MM.1S (cell line): ENCODE data around the gene RBKS.
"Not testable (repeated sequence)": the region's sequence is repeated elsewhere in the genome, so short reads cannot be mapped to it uniquely, and the experiment has no call there.

ENCODE experiments used
- DNase-seq: peaks from one replicate; pipeline ENCODE4 v3.0.0-alpha.2; 2015
- H2AFZ ChIP-seq: fragments of 300-600 bp; sonication (generic); 2 replicates; pipeline ENCODE4 v1.6.0; 2016; ENCODE audit warnings: antibody characterized with exemption, low read length
- H3F3A ChIP-seq: fragments of 300-600 bp; sonication (generic); 2 replicates; pipeline ENCODE4 v1.6.1; 2016; ENCODE audit warnings: mild to moderate bottlenecking, antibody characterized with exemption, low read length, moderate library complexity, mixed read lengths; ENCODE audit not compliant: insufficient read depth
- H3K27ac ChIP-seq: fragments of 300-600 bp; sonication (generic); 2 replicates; pipeline ENCODE4 v1.5.1; 2016; ENCODE audit warnings: mild to moderate bottlenecking, low read length
- H3K27me3 ChIP-seq: fragments of 300-600 bp; sonication (generic); replicated peaks from 2 replicates; pipeline ENCODE4 v1.6.0; 2016; ENCODE audit warnings: low read length; ENCODE audit not compliant: insufficient read depth
- H3K36me3 ChIP-seq: fragments of 300-600 bp; sonication (generic); replicated peaks from 2 replicates; pipeline ENCODE4 v1.6.1; 2016; ENCODE audit warnings: mild to moderate bottlenecking, low read length, mixed read lengths; ENCODE audit not compliant: insufficient read depth
- H3K4me1 ChIP-seq: fragments of 300-600 bp; sonication (generic); 2 replicates; pipeline ENCODE4 v1.6.1; 2016; ENCODE audit warnings: low read length, mixed read lengths
- H3K4me2 ChIP-seq: fragments of 300-600 bp; sonication (generic); 2 replicates; pipeline ENCODE4 v1.6.0; 2016; ENCODE audit warnings: low read depth, low read length
- H3K4me3 ChIP-seq: fragments of 300-600 bp; sonication (generic); 2 replicates; pipeline ENCODE4 v1.5.1; 2016; ENCODE audit warnings: low read length, mixed read lengths
- H3K79me2 ChIP-seq: fragments of 300-600 bp; sonication (generic); 2 replicates; pipeline ENCODE4 v1.6.1; 2016; ENCODE audit warnings: mixed run types, low read length, mixed read lengths
- H3K9ac ChIP-seq: fragments of 300-600 bp; sonication (generic); 2 replicates; pipeline ENCODE4 v1.6.1; 2016; ENCODE audit warnings: low read length, mixed read lengths
- H3K9me2 ChIP-seq: fragments of 300-600 bp; sonication (generic); replicated peaks from 2 replicates; pipeline ENCODE4 v1.6.1; 2016; ENCODE audit warnings: mild to moderate bottlenecking, low read length, mixed read lengths; ENCODE audit not compliant: insufficient read depth
- H3K9me3 ChIP-seq: fragments of 300-600 bp; sonication (generic); replicated peaks from 2 replicates; pipeline ENCODE4 v1.6.1; 2016; ENCODE audit warnings: mild to moderate bottlenecking, low read length, mixed read lengths; ENCODE audit not compliant: insufficient read depth
- H4K20me1 ChIP-seq: fragments of 300-600 bp; sonication (generic); 2 replicates; pipeline ENCODE4 v1.6.1; 2016; ENCODE audit warnings: mild to moderate bottlenecking, low read length, moderate library complexity, mixed read lengths; ENCODE audit not compliant: insufficient read depth
- EZH2 ChIP-seq: fragments of 300-600 bp; sonication (generic); optimal IDR thresholded peaks from 2 replicates; pipeline ENCODE3; 2017; ENCODE audit warnings: low read depth, mild to moderate bottlenecking, antibody characterized with exemption, low read length, mixed read lengths
- EZH2phosphoT487 ChIP-seq: fragments of 300-600 bp; sonication (generic); IDR thresholded peaks from 2 replicates; pipeline ENCODE4 v1.6.1; 2018; ENCODE audit warnings: antibody characterized with exemption, low read length
- TF ChIP-seq, protein P1 (sequence below): fragments of 300-600 bp; sonication (generic); IDR thresholded peaks from 2 replicates; pipeline ENCODE4 v1.5.1; 2016; ENCODE audit warnings: antibody characterized with exemption, low read length, mixed read lengths

Gene RBKS

DNA sequence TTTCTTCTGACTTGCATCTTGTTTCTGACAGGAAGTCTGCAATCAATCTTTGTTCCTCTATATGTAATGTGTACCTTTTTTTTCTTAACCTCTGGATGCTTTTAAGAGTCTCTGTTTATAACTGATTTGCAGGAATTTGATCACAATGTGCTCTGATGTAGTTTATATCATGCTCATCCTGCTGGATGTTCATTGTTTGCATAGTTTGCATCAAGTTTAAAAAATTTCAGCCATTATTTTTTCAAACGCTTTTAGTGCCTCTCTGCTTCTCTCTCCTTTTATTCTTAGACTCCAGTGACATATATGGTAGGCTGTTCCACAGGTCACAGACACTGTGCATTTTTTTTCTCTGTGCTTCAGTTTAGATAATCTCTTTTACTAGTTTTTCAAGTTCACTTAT lies 23.9 kb downstream of the RBKS start:
- no peak overlapping the region for H3K4me2 ChIP-seq
- no peak overlapping the region for H3K4me3 ChIP-seq
- no peaks in the 10 kb centered on the region for H3K4me1 ChIP-seq
- no peak for DNase-seq
- no peaks in the 10 kb centered on the region for H3K9me3 ChIP-seq
- TF ChIP-seq EZH2 = no peak
- no peak for TF ChIP-seq EZH2phosphoT487
- TF ChIP-seq, protein P1, sequence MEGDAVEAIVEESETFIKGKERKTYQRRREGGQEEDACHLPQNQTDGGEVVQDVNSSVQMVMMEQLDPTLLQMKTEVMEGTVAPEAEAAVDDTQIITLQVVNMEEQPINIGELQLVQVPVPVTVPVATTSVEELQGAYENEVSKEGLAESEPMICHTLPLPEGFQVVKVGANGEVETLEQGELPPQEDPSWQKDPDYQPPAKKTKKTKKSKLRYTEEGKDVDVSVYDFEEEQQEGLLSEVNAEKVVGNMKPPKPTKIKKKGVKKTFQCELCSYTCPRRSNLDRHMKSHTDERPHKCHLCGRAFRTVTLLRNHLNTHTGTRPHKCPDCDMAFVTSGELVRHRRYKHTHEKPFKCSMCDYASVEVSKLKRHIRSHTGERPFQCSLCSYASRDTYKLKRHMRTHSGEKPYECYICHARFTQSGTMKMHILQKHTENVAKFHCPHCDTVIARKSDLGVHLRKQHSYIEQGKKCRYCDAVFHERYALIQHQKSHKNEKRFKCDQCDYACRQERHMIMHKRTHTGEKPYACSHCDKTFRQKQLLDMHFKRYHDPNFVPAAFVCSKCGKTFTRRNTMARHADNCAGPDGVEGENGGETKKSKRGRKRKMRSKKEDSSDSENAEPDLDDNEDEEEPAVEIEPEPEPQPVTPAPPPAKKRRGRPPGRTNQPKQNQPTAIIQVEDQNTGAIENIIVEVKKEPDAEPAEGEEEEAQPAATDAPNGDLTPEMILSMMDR = no peak
- no peaks in the 10 kb centered on the region for H3K79me2 ChIP-seq
- no peaks in the 10 kb centered on the region for H4K20me1 ChIP-seq
- H3F3A ChIP-seq = no peaks in the 10 kb centered on the region
- no peak overlapping the region for H2AFZ ChIP-seq
- no peaks in the 10 kb centered on the region for H3K27me3 ChIP-seq
- no peaks in the 10 kb centered on the region for H3K36me3 ChIP-seq
- no peak overlapping the region for H3K9ac ChIP-seq
- no peaks in the 10 kb centered on the region for H3K9me2 ChIP-seq
- H3K27ac ChIP-seq = no peak overlapping the region

DNA sequence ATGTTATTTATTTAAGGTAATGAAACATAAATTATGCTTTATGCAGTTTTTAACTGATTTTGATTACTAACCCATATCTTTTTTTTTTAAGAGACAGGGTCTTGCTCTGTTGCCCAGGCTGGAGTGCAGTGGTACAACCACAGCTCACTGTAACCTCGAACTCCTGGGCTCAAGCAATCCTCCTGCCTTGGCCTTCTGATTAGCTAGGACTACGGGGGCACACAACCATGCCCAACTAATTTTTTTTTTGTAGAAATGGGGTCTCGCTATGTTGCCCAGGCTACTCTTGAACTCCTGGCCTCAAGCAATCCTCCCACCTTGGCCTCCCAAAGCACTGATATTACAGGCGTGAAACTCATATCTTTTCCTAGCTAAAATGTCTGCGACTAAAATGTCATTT lies 26.2 kb downstream of the RBKS start:
- not testable (repeated sequence) for H4K20me1 ChIP-seq, H3K27ac ChIP-seq, H3K9me2 ChIP-seq, DNase-seq, H3K27me3 ChIP-seq, H3K79me2 ChIP-seq, H3K4me3 ChIP-seq, H3K4me1 ChIP-seq, H3K9ac ChIP-seq, H3K36me3 ChIP-seq, H3K9me3 ChIP-seq, H3F3A ChIP-seq, H2AFZ ChIP-seq, H3K4me2 ChIP-seq

DNA sequence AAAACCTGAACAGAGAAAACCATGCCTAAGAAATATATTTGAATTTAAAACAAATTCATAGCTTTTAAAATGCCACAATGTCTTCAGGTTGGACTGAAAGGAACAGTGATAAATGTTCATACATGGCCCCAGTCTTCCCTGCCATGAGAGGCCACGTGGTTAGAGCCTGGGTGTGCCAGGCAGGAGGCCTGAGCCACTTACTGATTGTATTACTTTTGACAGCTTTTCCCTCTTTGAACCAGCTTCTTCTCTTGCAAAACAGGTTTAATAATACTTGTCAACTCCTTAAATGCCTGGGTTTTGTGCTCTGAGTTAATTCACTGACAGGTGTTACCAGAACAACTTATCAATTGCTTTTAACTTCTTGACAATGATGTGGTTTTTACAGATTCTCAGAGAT lies 27.0 kb downstream of the RBKS start:
- Histone ChIP-seq H3K4me1 (no peaks in the 10 kb centered on the region), H3K9me3 (no peaks in the 10 kb centered on the region), H3K36me3 (no peaks in the 10 kb centered on the region), H3K4me3 (no peak overlapping the region), H3K79me2 (no peaks in the 10 kb centered on the region), H2AFZ (no peak overlapping the region), H3K27ac (no peak overlapping the region), H3F3A (no peaks in the 10 kb centered on the region), H3K9me2 (no peaks in the 10 kb centered on the region), H4K20me1 (no peaks in the 10 kb centered on the region), H3K9ac (no peak overlapping the region), H3K27me3 (no peaks in the 10 kb centered on the region), H3K4me2 (no peak overlapping the region)
- no peak for TF ChIP-seq EZH2phosphoT487
- no peak for TF ChIP-seq EZH2
- TF ChIP-seq, protein P1 = no peak
- DNase-seq = no peak

DNA sequence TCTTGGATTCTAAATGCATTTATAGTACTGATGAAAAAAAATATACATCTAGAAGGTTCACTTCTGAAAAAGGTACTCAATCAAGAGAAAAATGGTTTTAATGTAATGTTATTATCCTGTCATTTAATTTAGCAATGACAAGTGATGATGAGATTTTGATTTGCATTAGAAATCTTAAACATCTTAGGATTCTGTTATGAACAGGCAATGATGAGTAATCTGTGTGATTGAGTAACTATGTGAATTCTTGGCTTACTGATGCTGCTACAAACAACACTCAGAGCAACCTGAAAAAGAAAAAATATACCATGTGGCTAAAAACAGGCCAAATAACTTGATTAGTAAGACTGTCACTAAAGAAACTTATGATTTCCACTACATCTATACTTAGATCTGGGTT lies 30.1 kb downstream of the RBKS start:
- no peak overlapping the region for H2AFZ ChIP-seq
- H3K4me2 ChIP-seq = no peak overlapping the region
- no peaks in the 10 kb centered on the region for H3K9me3 ChIP-seq
- H3K9me2 ChIP-seq = no peaks in the 10 kb centered on the region
- H3K27ac ChIP-seq = no peak overlapping the region
- no peaks in the 10 kb centered on the region for H3K36me3 ChIP-seq
- no peaks in the 10 kb centered on the region for H4K20me1 ChIP-seq
- H3K4me3 ChIP-seq = no peak overlapping the region
- H3F3A ChIP-seq = no peaks in the 10 kb centered on the region
- H3K79me2 ChIP-seq = no peaks in the 10 kb centered on the region
- H3K9ac ChIP-seq = no peak overlapping the region
- no peaks in the 10 kb centered on the region for H3K27me3 ChIP-seq
- DNase-seq = no peak
- TF ChIP-seq EZH2 = no peak
- TF ChIP-seq, protein P1 = no peak
- TF ChIP-seq EZH2phosphoT487 = no peak
- no peaks in the 10 kb centered on the region for H3K4me1 ChIP-seq
